Medulla oblongata (tissue), 1 donor: ENCODE results near the gene SFTA2.

Experiments used
- DNase-seq: peaks from one replicate; pipeline ENCODE4 v3.0.0-alpha.2; 2015; ENCODE audit errors: extremely low spot score

SFTA2 gene

DNA sequence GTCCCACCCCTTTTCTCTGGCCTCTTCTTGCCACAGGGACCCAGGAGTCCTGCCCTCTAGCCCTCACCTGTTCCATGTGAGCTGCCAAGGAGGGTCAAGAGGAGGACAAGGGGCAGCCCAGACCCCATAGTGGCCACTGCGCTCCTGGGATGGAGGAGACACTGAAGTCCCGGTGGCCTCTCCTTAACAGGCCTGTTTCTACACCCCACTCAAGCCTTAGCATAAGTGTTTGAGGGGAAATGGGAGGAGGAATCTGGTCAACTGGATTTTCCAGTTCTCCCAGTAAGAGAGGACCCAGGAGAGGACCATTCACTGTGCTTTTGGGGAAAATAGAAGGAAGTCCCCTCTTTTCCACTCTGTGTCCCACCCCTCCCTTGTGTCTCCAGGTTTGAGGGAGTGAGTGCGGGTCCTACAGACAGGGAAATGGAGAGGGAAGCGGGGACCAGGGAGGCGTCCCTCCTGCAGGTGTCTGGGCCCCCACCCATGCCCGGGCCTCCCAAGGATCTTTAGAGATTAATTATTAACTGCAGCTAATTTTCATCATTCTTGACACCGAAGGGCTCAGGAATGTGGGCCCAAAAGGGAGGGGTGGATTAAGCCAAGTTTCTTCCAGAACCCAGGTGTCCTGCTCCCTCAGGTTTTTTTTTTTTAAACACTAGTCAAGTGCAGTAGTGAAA is at the start of gene SFTA2:
Gene SFTA2, minus strand, starts transcription at position 202 of the 677 bp plus-strand sequence. Its CDS starts 74 bp downstream, at position 128.
- DNase-seq = no peak

DNA sequence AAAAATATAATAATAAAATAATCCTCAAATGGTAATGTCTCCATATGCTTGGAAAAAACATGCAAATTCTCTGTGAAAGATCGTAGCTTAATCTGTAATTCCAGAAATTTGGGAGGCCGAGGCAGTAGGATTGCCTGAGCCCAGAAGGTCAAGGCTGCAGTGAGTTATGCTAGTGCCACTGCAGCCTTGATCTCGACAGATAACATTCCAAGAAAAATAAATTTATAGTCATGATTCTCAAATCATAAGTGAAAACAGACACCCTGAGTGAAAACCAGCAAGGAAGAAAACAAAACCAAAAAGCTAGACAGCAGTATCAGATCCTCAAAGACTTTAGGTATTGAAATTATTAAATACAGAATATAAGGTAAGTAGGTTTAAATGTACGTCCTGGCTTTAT is 47.7 kb upstream of the SFTA2 start:
- no peak for DNase-seq

DNA sequence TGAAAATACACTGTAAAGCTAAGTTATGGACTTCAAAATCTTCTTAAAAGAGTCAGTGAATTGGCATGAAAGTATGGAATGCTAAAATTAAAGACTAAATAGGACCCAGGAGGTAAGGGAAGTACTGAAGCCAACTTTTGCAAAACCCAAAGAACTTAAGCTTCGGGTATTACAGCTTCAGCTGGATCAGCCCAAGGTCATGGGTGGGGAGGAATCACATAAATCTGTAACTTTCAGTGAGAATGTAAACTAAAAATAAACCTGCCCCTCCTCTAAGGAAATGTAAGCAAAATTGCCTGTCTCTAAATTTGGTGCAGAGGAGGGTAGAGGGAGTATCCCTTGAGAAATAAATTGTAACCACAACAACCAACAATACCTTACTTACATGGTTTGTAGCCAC is 47.2 kb upstream of the SFTA2 start:
- DNase-seq = no peak

DNA sequence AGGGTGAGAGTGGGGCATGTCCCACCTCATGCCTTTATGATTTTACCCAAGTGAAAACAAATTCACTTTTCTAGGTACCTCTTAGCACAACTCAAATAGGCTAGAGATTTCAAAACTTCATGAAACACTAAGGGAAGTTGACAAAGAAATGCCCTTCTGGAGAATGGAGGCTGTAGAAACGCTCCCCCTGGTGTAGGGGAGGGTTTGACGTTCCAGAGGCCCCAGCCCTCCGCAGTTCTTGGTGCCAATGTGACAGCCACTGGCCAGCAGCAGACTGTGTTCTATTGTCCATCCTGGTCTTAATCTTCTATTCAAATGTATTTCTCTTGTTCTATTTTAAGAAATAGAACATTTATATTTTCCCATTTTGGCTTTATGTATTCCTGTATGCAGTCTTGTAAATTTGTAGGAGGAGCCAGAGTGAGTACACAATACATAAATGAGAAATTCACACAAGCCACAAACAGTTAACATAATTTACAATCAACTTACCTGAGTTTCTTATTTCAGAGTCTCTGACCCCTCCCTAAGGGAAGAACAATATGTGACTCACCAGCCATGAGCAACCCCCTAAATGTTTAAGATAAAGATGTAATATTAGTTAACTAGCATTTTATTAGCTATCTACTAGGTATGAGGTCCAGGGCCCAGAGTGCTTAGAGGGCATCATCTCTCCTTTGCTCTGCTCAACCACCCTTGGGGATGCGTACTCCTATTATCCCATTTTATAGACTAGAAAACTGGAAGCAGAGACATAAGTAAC is 42.7 kb upstream of the SFTA2 start:
- DNase-seq = no peak

DNA sequence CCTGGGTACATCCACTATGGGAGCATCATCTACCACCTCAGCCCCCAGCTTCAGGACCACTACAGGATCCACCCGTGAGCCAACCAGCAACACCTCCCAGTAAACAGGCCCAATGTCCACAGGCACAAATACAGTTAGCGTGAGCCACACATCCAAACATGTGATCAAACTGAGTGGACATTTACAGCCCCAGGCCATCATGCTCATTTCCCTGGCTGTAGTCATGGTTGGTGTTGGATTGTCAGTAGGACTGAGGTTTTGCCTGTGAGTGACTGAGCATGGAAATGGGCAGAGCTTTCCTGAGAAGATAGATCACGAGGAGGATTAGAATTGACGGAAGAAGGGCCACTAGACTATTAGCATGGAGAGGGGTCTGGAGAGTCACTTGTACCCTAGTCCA is 40.8 kb upstream of the SFTA2 start:
- DNase-seq = no peak

DNA sequence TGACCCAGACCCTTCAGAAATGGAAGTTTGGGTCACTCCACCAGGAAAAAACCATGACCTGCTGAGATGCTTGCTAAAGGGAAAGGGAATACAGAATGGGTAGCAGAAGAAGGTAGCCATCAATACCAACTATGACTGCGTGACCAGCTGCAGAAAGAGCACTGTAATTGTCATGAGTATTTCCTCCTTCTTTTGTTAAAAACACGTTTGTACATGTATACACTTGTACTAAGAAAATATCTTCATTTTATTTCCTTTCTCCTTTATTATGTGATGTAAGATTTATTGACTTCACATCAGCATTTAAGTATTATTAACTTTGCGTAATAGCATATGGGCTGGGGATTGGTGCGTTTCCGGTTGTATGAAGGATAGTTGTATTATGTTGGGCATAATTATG is 39.0 kb upstream of the SFTA2 start:
- no peak for DNase-seq

DNA sequence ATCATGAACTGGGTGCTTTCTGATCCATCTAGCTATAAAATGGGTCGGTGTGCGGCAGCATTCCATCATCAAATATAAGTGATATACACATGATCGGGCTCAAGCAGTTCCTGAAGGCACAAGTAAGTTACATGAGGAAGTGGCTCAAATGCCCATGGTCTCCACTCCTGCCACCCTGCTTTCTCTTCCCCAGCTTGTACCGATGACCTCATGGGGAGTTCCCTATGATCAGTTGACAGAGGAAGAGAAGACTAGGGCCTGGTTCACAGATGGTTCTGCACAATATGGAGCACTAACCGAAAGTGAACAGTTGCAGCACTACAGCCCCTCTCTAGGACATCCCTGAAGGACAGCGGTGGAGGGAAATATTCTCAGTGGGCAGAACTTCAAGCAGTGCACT is 37.2 kb upstream of the SFTA2 start:
- peak; percentile 69 for DNase-seq

DNA sequence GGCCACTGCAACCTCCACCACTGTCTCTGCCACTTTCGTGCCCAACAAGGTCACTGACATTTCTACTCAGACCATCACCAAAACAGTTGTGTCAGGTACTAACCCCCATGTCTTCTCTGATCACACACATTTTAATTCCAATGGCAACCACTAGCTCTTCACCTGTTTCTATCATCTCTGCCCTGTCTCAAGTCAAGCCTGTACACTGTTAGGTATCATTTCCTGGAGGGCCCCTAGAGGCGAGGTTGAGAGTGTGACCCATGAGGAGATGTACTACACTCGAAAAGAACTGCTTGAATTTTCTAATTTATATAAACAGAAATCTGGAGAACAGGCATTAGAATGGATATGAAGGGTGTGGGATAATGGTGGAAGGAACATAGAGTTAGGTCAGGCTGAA is 34.2 kb upstream of the SFTA2 start:
- no peak for DNase-seq

DNA sequence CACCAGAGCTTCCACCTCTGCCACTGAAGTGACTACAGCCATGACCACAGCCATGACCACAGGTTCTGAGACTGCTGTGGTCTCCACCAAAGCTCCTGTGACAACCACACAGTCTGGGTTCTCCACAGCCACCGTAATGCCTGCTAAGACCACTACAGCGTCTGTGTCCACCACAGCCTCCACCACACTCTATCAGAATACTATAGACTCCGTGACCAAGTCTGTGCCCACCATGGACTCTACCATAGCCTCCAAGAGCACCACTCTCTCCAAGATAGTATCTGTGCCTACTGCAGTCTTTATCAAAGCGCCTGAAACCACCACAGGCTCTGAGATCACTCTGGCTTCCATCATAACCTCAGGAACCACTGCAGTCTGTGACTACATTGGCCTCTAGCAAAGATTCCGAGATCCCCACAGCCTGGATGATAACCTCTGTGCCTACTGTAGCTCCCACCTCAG is 33.2 kb upstream of the SFTA2 start:
- DNase-seq = no peak

DNA sequence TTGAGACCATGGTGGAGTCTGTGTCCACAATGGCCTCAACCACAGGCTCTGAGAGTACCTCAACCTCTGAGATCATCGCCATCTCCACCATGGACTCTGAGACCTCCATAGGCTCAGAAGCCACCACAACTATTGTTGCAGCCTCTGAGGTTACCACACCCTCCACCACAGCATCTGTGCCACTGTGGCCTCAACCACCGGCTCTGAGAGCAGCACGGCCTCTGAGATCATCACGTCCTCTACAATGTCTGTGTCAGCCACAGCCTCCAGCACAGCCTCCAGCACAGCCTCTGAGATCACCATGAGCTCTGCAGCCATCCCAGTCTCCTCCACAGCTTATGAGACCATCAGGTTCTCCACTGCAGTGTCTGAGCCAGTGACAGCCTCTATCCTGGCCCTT is 32.1 kb upstream of the SFTA2 start:
- no peak for DNase-seq

DNA sequence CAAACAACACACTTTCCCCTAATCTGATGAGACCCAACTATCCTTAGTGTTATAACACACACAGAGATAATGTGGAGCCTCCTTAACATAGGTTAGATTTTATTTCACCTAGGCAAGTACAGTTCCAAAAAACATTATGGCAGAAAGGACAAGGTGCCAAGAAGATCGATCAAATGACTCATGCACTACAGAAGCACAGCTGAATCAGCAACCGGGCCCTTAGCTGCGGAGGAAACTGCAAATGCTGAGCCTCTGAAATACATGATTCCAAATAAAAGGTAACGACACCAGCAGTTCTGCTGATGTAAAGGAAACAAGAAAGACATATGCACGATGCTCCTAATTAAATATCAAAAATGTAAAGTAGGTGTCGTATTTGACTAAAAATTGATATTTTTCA is 31.7 kb upstream of the SFTA2 start:
- DNase-seq = no peak

DNA sequence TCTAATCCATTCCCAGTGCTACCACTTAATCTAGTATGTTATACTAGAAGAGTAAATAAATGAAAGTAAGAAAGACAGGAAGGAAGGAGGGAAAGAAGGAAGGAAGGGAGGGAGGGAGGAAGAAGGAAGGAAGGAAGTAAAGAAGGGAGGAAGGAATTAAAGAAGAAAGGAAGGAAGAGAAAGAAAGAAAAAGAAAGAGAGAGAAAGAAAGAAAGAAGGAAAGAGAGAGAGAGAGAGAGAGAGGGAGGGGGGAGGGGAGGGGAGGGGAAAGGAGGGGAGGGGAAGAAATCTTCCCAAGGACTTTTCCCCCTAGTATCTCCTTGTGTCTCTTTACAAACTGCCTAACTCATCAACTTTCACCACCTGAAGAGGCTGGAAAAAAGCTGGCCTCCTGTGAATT is 30.7 kb upstream of the SFTA2 start:
- no peak for DNase-seq

DNA sequence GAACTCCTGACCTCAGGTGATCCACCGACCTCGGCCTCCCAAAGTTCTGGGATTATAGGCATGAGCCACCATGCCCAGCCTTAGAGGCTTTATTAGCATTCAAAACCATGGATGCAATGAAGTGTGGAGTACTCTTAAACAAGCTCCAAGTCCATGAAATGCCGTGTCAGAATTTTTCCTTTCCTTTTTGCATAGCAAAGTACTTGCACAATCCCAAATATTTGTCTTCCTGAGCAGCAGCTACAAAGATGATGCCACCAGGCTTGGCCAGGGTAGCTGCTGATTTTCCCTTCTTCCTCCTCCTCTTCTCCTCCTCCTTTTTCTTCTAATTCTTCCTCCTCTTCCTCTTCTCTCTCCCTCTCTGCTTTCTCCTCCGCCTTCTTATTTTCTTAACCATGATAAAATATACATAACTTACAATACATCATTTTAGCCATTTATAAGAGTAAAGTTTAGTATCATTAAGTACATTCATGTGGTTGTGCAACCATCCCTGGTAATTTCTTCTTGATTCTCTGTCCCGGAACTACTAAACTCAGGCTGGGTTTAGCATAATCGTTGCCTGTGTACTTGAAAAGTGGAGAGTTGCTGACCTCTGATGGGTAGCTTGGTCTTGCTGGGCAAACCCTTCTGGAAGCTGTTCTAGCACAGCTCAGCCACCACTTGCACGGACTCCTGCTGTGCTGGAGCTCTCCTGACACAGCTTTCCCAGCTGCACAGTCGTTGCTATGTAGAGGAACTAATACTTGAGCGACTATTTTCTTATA is 29.1 kb upstream of the SFTA2 start:
- peak; percentile 9 for DNase-seq

DNA sequence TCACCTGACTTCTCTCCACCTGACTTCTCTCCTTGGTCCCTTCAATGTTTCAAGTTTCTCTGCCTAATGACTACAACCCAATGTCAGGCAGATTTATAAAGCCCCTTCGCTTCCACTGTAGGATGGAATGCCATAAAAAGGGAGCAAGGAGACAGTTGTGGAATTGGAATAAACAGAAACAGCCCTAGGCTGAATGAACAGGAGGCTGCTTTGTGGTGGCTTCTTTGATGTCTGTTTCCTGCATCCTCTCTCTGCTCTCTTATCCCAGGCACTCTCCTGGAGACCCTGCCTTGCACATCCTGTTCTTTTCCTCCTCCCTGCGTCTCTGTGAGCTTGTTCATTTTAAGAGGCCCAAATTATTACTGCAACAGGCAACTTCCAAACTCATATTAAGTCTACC is 25.7 kb upstream of the SFTA2 start:
- no peak for DNase-seq

DNA sequence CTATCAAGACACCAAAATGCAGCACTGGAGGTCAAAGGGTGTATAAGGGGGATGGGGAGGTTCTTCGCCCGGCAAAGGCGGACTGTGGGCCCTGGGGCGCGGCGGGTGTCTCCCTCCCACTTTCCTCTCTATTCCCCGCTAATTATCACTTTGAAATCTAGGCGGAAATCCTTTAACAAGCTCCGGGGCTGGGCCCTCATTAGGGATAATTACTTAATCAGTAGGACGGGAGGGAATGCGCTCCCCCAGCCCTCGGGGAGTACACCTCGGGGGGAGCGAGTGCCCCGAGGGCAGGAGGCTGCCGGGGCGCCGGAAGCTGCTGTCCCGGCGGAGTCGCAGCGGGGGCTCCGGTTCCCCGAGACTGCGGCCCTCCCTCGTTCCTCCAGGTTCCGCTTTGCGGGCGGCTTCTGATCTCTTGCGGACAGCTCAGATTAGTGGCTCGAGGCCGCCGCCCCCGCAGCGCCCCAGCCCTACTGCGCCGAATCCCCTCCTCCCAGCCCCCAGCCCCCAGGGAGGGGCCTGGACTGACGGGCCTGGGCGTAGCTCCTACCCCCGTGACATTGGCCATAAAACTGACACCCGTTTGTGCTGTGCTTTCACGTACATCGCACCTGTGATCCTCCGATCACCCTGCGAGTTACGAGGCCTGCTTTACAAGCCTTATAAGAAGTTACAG is 23.5 kb upstream of the SFTA2 start:
- peak; percentile 76 for DNase-seq

DNA sequence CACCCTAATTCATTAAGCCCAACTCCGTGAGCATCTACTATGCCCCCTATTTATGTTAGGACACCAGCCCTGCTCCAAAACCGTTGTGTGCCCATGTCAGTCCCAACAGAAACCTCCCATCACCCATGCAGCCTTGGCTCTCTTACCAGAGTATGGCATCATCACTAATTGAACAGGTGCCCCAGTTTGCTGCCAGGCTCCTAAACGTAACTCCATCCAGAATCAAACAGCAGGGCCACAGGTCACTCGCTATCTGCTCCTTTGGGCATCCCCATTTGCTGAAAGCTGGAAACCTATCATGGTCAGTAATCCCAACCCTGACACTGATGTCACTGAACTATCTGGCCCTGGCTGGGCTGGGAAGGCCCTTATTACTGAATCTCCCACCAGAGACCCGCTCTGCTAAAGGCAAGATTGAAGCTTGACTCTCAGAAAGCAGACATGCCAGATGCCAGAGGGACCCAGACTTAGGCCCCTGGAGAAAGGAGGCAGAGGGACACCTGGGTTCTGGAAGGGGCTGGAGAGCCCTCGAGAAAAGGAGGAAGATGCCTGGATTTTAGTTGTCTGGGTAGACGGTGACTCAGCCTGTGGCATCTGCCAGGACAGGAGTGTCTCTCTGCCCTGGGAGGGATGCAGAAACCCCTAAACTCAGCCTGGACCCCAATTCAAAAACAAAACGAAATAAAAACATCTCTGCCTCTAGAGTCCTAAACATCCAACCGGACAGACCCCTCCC is 22.8 kb upstream of the SFTA2 start:
- DNase-seq = peak; percentile 36

DNA sequence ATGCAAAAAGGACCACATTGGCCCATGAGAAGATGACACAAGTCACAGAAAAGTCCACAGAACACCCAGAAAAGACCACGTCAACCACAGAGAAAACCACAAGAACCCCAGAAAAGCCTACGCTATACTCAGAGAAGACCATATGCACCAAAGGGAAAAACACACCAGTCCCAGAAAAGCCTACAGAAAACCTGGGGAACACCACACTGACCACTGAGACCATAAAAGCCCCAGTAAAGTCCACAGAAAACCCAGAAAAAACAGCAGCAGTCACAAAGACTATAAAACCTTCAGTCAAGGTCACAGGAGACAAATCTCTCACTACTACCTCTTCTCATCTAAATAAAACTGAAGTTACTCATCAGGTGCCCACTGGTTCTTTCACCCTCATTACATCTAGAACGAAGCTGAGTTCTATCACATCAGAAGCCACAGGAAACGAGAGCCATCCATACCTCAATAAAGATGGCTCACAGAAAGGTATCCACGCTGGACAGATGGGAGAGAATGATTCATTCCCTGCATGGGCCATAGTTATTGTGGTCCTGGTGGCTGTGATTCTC is 20.0 kb upstream of the SFTA2 start:
- DNase-seq = no peak

DNA sequence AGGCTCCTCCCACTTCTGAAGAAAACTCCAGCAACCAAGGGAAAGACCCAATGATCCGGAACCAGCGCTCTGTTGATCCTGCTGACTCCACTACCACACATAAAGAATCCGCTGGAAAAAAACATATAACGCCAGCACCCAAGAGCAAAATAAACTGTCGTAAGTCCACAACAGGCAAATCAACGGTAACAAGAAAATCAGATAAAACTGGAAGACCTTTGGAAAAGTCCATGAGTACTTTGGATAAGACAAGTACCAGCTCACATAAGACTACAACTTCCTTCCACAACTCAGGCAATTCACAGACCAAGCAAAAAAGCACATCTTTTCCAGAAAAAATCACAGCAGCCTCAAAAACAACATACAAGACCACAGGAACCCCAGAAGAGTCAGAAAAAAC is 16.8 kb upstream of the SFTA2 start:
- DNase-seq = no peak

DNA sequence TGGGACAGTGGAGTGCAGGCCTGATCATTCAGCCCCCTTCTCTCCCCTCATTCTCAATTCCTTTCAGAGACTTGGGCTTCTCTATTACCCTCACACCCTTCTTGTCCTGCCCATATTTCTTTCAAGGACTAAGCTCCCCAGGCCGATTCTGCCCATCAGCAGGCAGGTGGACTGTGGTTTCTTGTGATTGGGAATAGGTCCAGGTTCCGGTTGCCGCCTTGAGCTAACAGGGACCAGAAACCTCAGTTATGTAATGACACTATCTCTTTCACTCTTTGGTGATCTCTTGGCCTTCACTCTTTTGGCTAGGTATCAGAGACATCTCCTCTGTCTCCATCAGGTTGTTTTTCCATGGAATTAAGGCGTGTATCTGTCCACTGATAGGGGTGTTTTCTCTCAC is 15.3 kb upstream of the SFTA2 start:
- no peak for DNase-seq

DNA sequence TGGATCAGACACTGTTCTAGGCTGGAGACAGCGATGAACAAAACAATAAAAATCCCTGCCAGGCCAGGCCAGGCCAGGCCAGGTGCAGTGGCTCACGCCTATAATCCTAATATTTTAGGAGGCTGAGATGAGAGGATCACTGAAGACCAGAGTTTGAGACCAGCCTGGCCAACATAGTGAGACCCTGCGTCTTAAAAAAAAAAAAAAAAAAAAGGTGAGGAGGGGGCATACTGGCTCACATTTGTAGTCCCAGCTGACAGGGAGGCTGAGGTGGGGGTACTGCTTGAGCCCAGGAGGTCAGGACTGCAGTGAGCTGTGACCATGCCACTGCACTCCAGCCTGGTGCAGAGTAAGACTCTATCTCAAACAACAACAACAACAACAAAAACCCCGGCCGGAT is 13.3 kb upstream of the SFTA2 start:
- no peak for DNase-seq

DNA sequence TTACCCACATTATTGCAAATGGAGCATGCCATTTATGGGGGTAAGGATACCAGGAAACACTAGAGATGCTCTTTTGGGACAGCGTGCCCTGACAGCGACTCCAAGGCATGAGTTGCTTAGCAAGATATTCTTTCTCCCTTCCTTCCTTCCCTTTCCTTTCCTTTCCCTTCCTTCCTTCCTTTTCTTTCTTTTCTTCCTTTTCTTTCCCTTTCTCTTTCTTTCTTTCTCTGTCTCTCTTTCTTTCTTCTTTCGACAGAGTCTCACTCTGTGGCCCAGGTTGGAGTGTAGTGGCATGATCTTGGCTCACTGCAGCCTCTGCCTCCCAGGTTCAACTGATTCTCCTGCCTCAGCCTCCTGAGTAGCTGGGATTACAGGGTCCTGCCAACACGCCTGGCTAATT is 12.1 kb upstream of the SFTA2 start:
- no peak for DNase-seq
